PFSK-1 (cell line): ENCODE results near the gene BAIAP2L1.

ENCODE experiments used
- FOXP2 ChIP-seq: optimal IDR thresholded peaks from 2 replicates; pipeline ENCODE3; 2011; ENCODE audit warnings: borderline replicate concordance, control low read depth, inconsistent platforms; ENCODE audit not compliant: insufficient read depth; ENCODE audit errors: extremely low read length, extremely low read depth
- POLR2AphosphoS5 ChIP-seq: IDR thresholded peaks from 2 replicates; pipeline ENCODE4 v1.6.1; 2012; ENCODE audit warnings: low read depth, mild to moderate bottlenecking, control low read depth, low read length, moderate library complexity
- REST ChIP-seq, 2 experiments: IDR thresholded peaks; 2 replicates each; pipeline versions ENCODE4 v1.6.1 to v1.8.0; 2011 to 2012; ENCODE audit warnings: low read depth in 2 of 2, low read length in 2 of 2, control low read depth in 1 of 2, inconsistent platforms in 1 of 2, mild to moderate bottlenecking in 1 of 2, moderate library complexity in 1 of 2; ENCODE audit not compliant: insufficient read depth in 1 of 2
- SIN3A ChIP-seq: IDR thresholded peaks from 2 replicates; pipeline ENCODE4 v1.6.1; 2012; ENCODE audit warnings: mild to moderate bottlenecking, low read length, moderate library complexity, borderline replicate concordance; ENCODE audit not compliant: insufficient read depth
- TAF1 ChIP-seq: IDR thresholded peaks from 2 replicates; pipeline ENCODE4 v1.6.1; 2012; ENCODE audit warnings: low read length, control low read depth, borderline replicate concordance; ENCODE audit not compliant: insufficient read depth

BAIAP2L1 gene

GRCh38 chr7:98289333-98289875, 111.5 kb downstream of the BAIAP2L1 start:
- TF ChIP-seq REST (IDR thresholded peaks at IDR 0.05; ENCODE audit: insufficient read depth in 1 of 2, low read depth in 2 of 2, low read length in 2 of 2) (no peak), FOXP2 (no peak), POLR2AphosphoS5 (no peak), SIN3A (no peak), TAF1 (no peak)

GRCh38 chr7:98288064-98288823, 112.6 kb downstream of the BAIAP2L1 start:
- TF ChIP-seq SIN3A (no peak), REST (IDR thresholded peaks at IDR 0.05; ENCODE audit: insufficient read depth in 1 of 2, low read depth in 2 of 2, low read length in 2 of 2) (no peak), FOXP2 (no peak), TAF1 (no peak), POLR2AphosphoS5 (no peak)

- no peak for TF ChIP-seq POLR2AphosphoS5
- TF ChIP-seq FOXP2 = no peak
- TF ChIP-seq SIN3A = no peak
- no peak for TF ChIP-seq REST (IDR thresholded peaks at IDR 0.05; ENCODE audit: insufficient read depth in 1 of 2, low read depth in 2 of 2, low read length in 2 of 2)
- no peak for TF ChIP-seq TAF1
Observed at GRCh38 chr7:98287486-98287959, 113.4 kb downstream of the BAIAP2L1 start.

GRCh38 chr7:98286701-98287485, 114.0 kb downstream of the BAIAP2L1 start:
- TF ChIP-seq TAF1 (no peak), SIN3A (no peak), POLR2AphosphoS5 (no peak), REST (IDR thresholded peaks at IDR 0.05; ENCODE audit: insufficient read depth in 1 of 2, low read depth in 2 of 2, low read length in 2 of 2) (no peak), FOXP2 (no peak)
